ENCODE results near the gene SMIM17. TPM values are rescaled to one million over a fixed set of nuclear protein-coding genes. Genes with fewer than 3 reads are reported as not detected.

Gene SMIM17
- total and polyA plus RNA-seq, 5 experiments from 2014 or later: 0.21 TPM; not detected in 4

- DNase-seq (no peak), ATAC-seq (no peak)
- Mint-ChIP-seq H3K4me1 (no peaks in the 10 kb centered on the region), H3K9me3 (peaks cover 18 to 70% (median 35%) of the 10 kb centered on the region in 9 donors), H3K27me3 (no peaks in the 10 kb centered on the region), H3K36me3 (peaks cover 20 to 37% (median 26%) of the 10 kb centered on the region in 3 donors), H3K4me3 (no peak overlapping the region), H3K27ac (no peak overlapping the region)
- POLR2A ChIA-PET: no interaction called here
Observed at GRCh38 chr19:56687031-56687430, 44.1 kb downstream of the SMIM17 start.

- Mint-ChIP-seq H3K27me3 (no peaks in the 10 kb centered on the region), H3K4me3 (no peak overlapping the region), H3K36me3 (peaks cover 22 to 55% (median 26%) of the 10 kb centered on the region in 3 donors), H3K4me1 (no peaks in the 10 kb centered on the region), H3K27ac (no peak overlapping the region), H3K9me3 (peaks cover 19 to 77% (median 45%) of the 10 kb centered on the region in 9 donors)
- no peak for ATAC-seq
- POLR2A ChIA-PET: no interaction called here
- DNase-seq: no peak
Observed at GRCh38 chr19:56689198-56689597, 46.2 kb downstream of the SMIM17 start.

DNA sequence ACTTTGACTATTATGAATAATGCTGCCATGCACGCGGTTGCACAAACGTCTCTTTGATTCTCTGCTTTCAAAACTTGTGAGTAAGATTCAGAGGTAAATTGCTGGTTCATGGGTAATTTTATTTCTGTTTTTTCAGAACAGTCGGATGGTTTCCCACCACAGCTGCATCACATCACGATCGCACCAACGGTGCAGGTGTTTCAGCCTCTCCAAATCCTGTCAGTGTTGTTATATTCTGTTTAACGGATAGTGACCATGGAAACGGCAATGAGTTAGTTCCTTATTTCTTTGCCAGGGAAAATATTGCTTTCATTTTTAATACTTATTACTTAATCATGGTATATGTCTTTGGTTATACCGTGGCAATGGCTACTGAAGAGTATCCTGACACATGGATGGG is 47.7 kb downstream of the SMIM17 start:
- no peaks in the 10 kb centered on the region for H3K4me1 Mint-ChIP-seq
- H3K27ac Mint-ChIP-seq: no peak overlapping the region
- ATAC-seq (no peak), DNase-seq (no peak)
- H3K27me3 Mint-ChIP-seq: no peaks in the 10 kb centered on the region
- peaks cover 13 to 47% (median 15%) of the 10 kb centered on the region in 3 donors for H3K36me3 Mint-ChIP-seq
- peaks cover 5 to 73% (median 34%) of the 10 kb centered on the region in 9 donors for H3K9me3 Mint-ChIP-seq
- POLR2A ChIA-PET: no interaction called here
- no peak overlapping the region for H3K4me3 Mint-ChIP-seq

DNA sequence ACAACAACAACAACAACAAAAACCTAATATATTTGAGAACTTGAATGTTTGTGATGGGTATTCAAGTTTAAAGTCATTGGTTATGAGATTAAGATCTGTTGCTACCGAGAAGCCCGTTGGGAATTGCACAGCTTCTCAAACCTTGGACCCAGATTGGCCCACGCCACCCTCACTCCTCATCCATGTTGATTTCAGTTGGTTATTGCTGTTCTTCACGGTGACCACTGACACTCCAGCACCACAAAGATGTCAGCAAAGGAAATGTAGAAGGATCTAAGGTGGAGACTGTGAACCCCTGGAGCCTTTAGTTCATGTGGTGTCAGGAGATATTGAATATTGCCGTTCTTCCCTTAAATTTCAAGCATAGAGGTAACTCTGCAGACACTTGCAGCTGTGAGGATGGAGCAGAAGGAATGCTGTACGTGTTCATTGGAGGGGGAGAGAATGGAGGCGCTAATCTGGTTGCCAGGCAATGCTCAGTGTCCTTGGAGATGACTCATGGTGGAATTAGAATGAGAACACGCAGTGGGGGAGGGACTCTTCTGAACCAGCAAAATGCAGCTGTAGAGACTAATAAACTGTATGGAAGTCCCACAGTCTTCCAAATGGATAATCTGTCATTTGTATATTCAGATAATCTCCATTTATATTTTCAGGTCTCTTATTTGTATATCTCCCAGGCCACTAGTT is 49.4 kb downstream of the SMIM17 start:
- H3K9me3 Mint-ChIP-seq: peaks cover 0 to 65% (median 27%) of the 10 kb centered on the region in 9 donors
- H3K4me1 Mint-ChIP-seq: no peaks in the 10 kb centered on the region
- H3K36me3 Mint-ChIP-seq: peaks cover 4 to 34% (median 15%) of the 10 kb centered on the region in 3 donors
- no peak for ATAC-seq
- POLR2A ChIA-PET: no interaction called here
- H3K4me3 Mint-ChIP-seq: no peak overlapping the region
- no peak overlapping the region for H3K27ac Mint-ChIP-seq
- DNase-seq: no peak
- no peaks in the 10 kb centered on the region for H3K27me3 Mint-ChIP-seq

GRCh38 chr19:56699552-56699951 is 56.6 kb downstream of the SMIM17 start:
- POLR2A ChIA-PET: no interaction called here
- no peak overlapping the region for H3K27ac Mint-ChIP-seq
- no peaks in the 10 kb centered on the region for H3K4me1 Mint-ChIP-seq
- peaks cover 0 to 3% (median 0%) of the 10 kb centered on the region in 5 donors for H3K27me3 Mint-ChIP-seq
- H3K36me3 Mint-ChIP-seq: peaks cover 0 to 29% (median 19%) of the 10 kb centered on the region in 3 donors
- no peak for ATAC-seq
- no peak for DNase-seq
- peaks cover 13 to 67% (median 44%) of the 10 kb centered on the region in 9 donors for H3K9me3 Mint-ChIP-seq
- no peak overlapping the region for H3K4me3 Mint-ChIP-seq

DNA sequence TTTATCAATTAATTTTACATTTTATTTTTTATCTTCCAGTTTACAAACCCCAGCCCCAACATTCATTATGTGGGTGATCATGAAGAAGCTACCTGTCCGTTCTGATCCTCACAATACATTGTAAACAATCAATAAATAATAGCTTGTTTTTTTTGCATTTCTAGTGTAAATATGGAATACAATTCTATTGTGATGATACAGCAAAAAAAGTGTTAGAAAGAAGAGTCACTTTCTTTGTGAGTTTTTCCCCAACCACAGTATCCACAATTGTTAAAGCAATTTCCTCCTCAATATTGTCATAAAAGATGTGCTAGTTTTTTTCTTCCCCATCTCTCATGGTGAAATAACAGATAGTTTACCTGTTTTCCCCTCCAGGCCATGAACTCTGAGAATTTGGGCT is 58.9 kb downstream of the SMIM17 start:
- Mint-ChIP-seq H3K27ac (no peak overlapping the region), H3K36me3 (peaks cover 0 to 43% (median 19%) of the 10 kb centered on the region in 3 donors), H3K4me3 (no peak overlapping the region), H3K27me3 (peaks cover 0 to 3% (median 0%) of the 10 kb centered on the region in 5 donors), H3K4me1 (no peaks in the 10 kb centered on the region), H3K9me3 (peaks cover 25 to 84% (median 47%) of the 10 kb centered on the region in 9 donors)
- DNase-seq (no peak), ATAC-seq (no peak)
- POLR2A ChIA-PET: interaction anchor here (0.7 kb wide), 1 partner anchor 286 kb away, joined by 5 read pairs; no protein-coding TSS in a partner anchor

- H3K4me3 Mint-ChIP-seq: no peak overlapping the region
- POLR2A ChIA-PET: no interaction called here
- H3K27me3 Mint-ChIP-seq: peaks cover 0 to 3% (median 0%) of the 10 kb centered on the region in 5 donors
- no peaks in the 10 kb centered on the region for H3K4me1 Mint-ChIP-seq
- H3K9me3 Mint-ChIP-seq: peaks cover 35 to 78% (median 61%) of the 10 kb centered on the region in 9 donors
- DNase-seq: no peak
- no peak overlapping the region for H3K27ac Mint-ChIP-seq
- H3K36me3 Mint-ChIP-seq: peaks cover 0 to 56% (median 12%) of the 10 kb centered on the region in 3 donors
- no peak for ATAC-seq
Observed at GRCh38 chr19:56705939-56706338, 63.0 kb downstream of the SMIM17 start.

Other genes starting within 250 kb of the SMIM17 start
- gene ZNF582, start 249.6 kb upstream of the SMIM17 start, total RNA-seq: 1 to 10 TPM; 5.8 to 7.1 TPM
- 1 to 10 TPM; 5.6 to 6.8 (median 6.5) TPM for gene ZNF582, start 249.6 kb upstream of the SMIM17 start, polyA plus RNA-seq
- 10 to 100 TPM; 12.1 to 13.5 TPM for gene ZNF583, start 238.8 kb upstream of the SMIM17 start, total RNA-seq
- 10 to 100 TPM; 14.0 to 17.3 (median 14.5) TPM for gene ZNF583, start 238.8 kb upstream of the SMIM17 start, polyA plus RNA-seq
- 10 to 100 TPM; 12.1 to 14.7 TPM for gene ZNF667, start 165.8 kb upstream of the SMIM17 start, total RNA-seq
- 1 to 10 TPM; 4.2 to 6.5 (median 4.5) TPM for gene ZNF667, start 165.8 kb upstream of the SMIM17 start, polyA plus RNA-seq
- 10 to 100 TPM; 10.6 to 10.8 TPM for gene ZNF471, start 135.3 kb upstream of the SMIM17 start, total RNA-seq
- gene ZNF471, start 135.3 kb upstream of the SMIM17 start, polyA plus RNA-seq: under 1 TPM in 2 of 3 donors, not detected in 1; 0.61 to 0.89 TPM
- 10 to 100 TPM; 11.7 to 13.3 TPM for gene ZFP28, start 104.2 kb upstream of the SMIM17 start, total RNA-seq
- gene ZFP28, start 104.2 kb upstream of the SMIM17 start, polyA plus RNA-seq: 1 to 10 TPM in 2 of 3 donors, under 1 TPM in 1; 0.93 to 2.8 (median 1.7) TPM
- 1 to 10 TPM; 8.5 to 9.0 TPM for gene ZNF470, start 75.7 kb upstream of the SMIM17 start, total RNA-seq
- gene ZNF470, start 75.7 kb upstream of the SMIM17 start, polyA plus RNA-seq: 1 to 10 TPM; 1.7 to 3.4 (median 1.8) TPM
- gene ZNF71, start 47.9 kb upstream of the SMIM17 start, total RNA-seq: 1 to 10 TPM; 7.9 to 9.3 TPM
- 1 to 10 TPM; 6.3 to 9.8 (median 6.9) TPM for gene ZNF71, start 47.9 kb upstream of the SMIM17 start, polyA plus RNA-seq
- gene ZNF835, start 28.6 kb downstream of the SMIM17 start, total RNA-seq: 1 to 10 TPM; 6.9 to 7.3 TPM
- 1 to 10 TPM in 2 of 3 donors, under 1 TPM in 1; 0.23 to 6.8 (median 2.3) TPM for gene ZNF835, start 28.6 kb downstream of the SMIM17 start, polyA plus RNA-seq
- gene PEG3, start 197.6 kb downstream of the SMIM17 start, total RNA-seq: under 1 TPM; 0.57 to 0.60 TPM
- gene PEG3, start 197.6 kb downstream of the SMIM17 start, polyA plus RNA-seq: not detected
- gene ZIM2, start 197.6 kb downstream of the SMIM17 start, total RNA-seq: not detected
- gene ZIM2, start 197.6 kb downstream of the SMIM17 start, polyA plus RNA-seq: not detected

Data from naive thymus-derived CD8-positive, alpha-beta T cell (primary cell).